GM21737 (cell line): ENCODE measurements around the gene ECHS1.
"Not testable (repeated sequence)": the region's sequence is repeated elsewhere in the genome, so short reads cannot be mapped to it uniquely, and the experiment has no call there.

Source experiments
- ATAC-seq: cut with Tn5 transposase; IDR thresholded peaks from one replicate; pipeline ENCODE4 v1.9.1; 2021; ENCODE audit warnings: mild to moderate bottlenecking, moderate library complexity; ENCODE audit not compliant: unreplicated experiment

Gene ECHS1

GRCh38 chr10:133379152-133379800 is 6.1 kb upstream of the ECHS1 start, which contains the start of gene PAOX:
PAOX (plus strand) TSS chr10:133379262; CDS start chr10:133379317, 55 bp downstream.
- ATAC-seq = peak; percentile 37

DNA sequence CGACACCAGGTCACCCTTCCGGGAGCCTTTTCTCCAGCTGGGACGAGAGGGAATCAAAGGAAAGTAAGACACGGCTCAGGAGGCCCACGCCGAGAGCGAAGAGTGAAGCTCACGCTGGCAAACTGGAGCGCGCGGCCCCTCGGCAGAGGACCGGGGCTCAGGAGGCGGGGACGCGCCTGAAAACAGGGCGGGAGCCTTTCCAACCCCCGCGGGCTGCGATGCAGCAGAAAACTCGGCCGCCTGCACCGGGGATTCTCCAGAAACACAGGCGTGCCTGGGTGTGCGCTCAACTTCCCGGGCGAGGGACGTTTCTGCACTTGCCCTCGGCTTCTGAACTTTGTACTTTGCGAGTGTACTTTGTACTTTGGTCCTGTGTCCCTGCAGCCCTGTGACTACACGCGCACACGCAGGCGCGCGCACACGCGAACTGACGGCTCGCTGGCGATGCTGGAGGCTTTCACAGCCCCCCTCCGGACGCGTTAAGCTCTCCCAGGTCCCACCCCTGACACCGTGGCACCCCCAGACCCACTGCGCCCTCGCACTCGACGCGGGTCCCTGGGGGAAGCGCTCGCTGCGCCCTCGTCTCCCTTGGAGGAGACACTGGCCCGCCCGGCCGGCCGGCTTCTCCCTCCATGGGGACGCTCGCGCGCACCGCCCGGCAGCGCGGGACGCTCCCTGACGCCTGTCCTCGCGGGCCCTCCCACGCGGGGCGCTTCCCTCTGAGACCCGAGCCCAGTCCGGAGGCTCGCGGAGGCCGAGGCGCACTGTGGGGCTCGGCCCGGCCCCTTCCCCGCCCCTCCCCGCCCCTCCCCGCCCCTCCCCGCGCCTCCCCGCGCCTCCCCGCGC is 5.3 kb upstream of the ECHS1 start:
- peak; percentile 37 for ATAC-seq

GRCh38 chr10:133377818-133378250 is 4.7 kb upstream of the ECHS1 start:
- no peak for ATAC-seq

GRCh38 chr10:133377025-133377817 is 4.1 kb upstream of the ECHS1 start:
- no peak for ATAC-seq

DNA sequence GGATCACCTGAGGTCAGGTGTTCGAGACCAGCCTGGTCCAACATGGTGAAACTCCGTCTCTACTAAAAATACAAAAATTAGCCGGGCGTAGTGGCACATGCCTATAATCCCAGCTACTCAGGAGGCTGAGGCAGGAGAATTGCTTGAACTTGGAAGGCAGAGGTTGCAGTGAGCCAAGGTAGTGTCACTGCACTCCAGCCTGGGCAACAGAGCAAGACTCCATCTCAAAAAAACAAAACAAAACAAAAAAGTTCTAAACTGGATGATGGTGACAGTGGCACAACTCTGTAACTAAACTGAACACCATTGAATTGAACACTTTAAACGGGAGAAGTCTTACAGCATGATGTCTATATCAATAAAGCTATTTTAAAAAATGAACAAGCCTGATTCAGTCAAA is 3.0 kb upstream of the ECHS1 start:
- ATAC-seq = not testable (repeated sequence)

DNA sequence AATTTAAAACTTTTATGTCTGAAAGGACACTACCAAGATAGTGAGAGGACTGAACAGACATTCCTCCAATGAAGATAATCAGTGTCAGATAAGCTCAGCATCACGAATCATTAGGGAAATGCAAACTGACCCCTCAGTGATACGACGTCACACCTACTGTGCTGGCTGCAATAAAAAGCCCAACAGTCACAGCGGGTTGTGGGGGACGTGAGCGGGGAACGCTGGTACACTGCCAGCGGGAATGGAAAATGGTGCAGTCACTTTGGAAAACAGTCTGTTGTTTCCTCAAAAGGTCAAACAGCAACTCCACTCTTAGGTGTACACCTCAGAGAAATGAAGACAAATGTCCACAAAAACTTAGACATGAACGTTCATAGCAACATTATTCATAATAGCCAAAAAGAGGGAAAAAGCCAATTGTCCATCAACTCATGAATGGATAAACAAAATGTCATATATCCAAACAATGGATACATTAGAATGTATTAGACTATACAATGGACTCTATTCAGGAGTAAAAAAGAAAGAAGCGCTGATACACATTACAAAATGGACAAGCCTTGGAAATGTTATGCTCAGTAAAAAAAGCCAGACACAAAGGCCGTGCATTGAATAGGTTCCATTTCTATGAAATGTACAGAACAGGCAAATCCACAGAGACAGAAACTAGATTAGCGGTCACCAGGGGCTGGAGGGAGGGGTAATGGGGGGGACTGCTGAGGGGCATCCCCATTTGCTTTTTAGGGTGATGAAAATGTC is 2.4 kb upstream of the ECHS1 start:
- no peak for ATAC-seq

- no peak for ATAC-seq
Observed at GRCh38 chr10:133372507-133372906, 647 bp downstream of the ECHS1 start.

DNA sequence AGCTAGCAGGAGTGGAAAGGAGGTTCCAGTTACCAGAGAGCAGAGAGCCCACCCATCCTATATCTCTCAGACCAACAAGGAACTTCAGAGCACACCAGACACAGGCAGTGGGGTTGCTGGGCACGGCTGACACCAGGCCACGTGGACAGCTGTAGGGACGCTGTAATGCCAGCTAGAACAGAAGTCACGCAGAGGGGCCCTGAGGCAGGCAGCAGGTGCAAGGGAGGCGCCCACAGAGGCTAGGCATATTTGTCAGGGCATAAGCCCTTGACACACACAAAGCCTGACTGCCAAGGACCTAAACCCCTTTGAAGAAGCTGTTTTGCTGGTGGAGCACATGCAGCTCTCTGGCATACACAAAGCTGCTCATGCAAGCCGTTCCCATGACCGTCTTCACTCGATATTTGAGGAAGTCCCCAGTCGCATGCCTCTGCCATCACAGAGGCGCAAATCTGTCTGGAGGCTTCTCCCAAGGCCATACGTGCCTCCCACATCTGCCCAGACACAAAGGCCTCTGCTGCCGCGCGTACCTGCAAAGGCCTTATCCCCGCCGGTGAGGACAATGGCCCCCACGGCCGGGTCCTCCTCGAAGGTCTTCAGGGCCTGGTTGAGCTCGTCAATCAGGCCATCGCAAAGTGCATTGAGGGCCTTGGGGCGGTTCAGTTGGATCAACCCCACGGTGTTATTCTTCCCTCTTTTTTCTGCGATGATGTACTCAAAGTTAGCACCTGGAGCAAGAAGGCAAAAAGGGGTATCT is 2.9 kb downstream of the ECHS1 start:
- no peak for ATAC-seq

- ATAC-seq = no peak
Observed at GRCh38 chr10:133368153-133368552, 5.0 kb downstream of the ECHS1 start.

- not testable (repeated sequence) for ATAC-seq
Observed at GRCh38 chr10:133367461-133367860, 5.7 kb downstream of the ECHS1 start.

DNA sequence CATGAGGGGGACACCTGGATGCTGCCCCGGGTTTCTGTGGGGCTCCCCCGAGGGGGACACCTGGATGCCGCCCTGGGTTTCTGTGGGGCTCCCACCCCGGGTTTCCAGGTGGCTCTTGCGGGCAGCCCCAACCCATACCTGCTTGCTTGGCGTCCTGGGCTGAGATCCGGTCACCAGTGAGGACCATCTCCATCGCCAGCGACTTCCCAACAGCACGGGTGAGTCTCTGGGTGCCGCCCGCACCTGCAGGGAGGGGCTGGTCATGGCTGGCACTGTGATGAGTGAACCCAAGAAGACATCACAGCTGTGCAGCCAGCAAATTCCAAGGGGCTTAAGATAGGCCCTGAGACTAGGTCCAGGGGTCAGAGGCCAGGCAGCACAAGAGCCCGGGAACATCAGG is 6.4 kb downstream of the ECHS1 start:
- no peak for ATAC-seq

GRCh38 chr10:133366130-133366478 is 7.0 kb downstream of the ECHS1 start:
- no peak for ATAC-seq

DNA sequence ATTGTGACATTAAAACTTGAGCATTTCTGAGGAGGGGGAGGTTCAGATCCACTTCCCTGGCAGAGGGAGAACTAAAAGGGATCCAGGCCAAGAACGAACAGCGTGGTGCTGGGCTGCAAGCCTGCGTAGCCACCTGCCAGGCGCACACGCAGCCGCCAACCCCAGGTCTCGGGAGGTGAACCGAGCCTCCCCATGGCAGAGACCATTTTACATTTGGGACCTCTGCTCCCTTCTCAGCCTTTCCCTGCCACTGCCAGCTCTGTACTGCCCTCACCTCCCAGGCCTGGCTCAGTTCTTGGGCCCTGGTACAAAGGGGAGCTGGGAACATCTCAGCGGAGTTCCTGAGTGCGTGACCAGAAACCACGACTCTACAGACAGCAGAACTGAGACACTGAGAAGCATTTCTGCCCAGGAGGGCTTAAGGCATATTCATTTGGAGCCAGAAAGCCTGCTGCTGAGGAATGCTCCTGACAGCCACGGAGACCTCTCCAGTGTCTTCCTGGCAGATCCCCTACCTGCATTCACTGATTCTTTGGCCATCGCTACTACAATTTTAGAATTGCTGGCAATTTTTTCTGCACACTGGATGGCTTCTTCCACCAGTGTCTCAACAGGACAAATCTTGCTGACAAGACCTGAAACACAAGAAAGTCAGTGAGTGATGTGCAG is 7.6 kb downstream of the ECHS1 start:
- no peak for ATAC-seq

GRCh38 chr10:133364645-133365431 is 8.3 kb downstream of the ECHS1 start:
- no peak for ATAC-seq

GRCh38 chr10:133362846-133363245 is 10.3 kb downstream of the ECHS1 start:
- no peak for ATAC-seq

DNA sequence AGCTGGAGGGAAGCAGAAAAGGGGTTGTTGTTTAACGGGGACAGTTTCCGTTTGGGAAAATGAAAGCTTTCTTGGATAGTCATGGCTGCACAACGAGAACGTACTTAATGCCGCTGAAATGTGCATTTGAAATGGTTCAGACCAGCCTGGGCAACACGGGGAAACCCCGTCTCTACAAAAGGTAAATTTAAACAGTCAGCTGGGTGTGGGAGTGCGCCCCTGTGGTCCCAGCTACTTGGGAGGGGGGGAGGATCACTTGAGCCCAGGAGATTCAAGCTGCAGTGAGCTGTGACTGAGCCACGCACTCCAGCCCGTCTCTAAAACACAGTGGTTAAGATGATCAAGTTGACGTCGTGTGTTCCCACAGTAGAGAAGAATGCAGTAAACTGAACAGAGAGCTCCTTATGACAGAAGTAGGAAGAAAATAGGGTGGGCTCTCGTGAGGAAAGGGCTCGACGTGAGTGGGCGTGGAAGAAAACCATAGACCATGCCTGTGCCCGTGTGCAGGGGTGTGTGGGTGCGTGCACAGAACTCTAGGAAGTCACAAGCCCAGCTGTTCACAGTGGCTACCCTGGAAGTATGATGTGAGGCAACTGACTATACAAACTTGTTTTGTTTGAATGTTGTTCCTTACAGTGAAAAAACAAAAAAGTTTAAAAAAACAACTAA is 11.2 kb downstream of the ECHS1 start:
- no peak for ATAC-seq

- ATAC-seq = no peak
Observed at GRCh38 chr10:133361227-133361626, 11.9 kb downstream of the ECHS1 start.

DNA sequence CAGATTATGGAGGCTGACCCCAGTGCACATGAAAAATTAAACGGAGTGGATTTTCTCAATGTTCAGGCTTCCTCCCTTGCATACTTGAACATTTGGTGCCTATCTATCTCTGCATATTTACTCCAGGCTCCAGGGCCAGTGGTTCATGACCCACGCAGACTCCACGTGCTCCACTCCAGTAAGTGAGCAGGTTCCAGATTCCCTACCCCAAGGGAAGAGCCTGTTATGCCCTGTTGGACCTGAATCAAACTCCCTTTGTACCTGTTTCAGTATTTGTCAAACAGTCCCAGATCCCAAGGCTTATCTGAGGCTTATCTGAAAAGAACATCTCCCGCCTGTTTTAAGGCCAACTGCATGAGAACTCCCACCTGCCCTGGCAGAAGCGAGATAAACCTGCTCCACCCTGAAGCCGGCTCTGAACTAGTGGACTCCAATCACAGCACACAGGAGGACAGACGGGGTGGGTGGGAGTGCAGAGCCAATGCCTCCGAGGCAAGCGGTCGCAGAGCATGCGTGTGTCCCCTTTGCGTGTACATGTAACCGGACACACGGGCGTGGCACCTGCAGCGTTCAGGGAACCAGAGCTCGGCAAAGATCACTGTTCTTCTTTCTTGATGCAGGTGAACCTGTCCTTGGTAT is 13.1 kb downstream of the ECHS1 start:
- ATAC-seq = no peak
